Osteoblast (primary cell): ENCODE results near the gene PALM3. TPM values are rescaled to one million over a fixed set of nuclear protein-coding genes. Genes with fewer than 3 reads are reported as not detected.

Source experiments
- DNase-seq: peaks from one replicate; pipeline ENCODE4 v3.0.0; 2011; ENCODE audit warnings: low spot score, mixed read lengths; ENCODE audit not compliant: insufficient read length; ENCODE audit errors: missing footprints
- H2AFZ ChIP-seq: 2 replicates; pipeline ENCODE4 v1.6.0; 2011; ENCODE audit warnings: mild to moderate bottlenecking, low read length
- H3K27ac ChIP-seq: 2 replicates; pipeline ENCODE4 v1.5.1; 2011; ENCODE audit warnings: mild to moderate bottlenecking, low read depth, low read length, moderate library complexity
- H3K27me3 ChIP-seq: 2 replicates; pipeline ENCODE4 v1.6.0; 2012; ENCODE audit warnings: mild to moderate bottlenecking, control low read depth, inconsistent platforms, low read length, moderate library complexity; ENCODE audit not compliant: insufficient read depth
- H3K36me3 ChIP-seq: 2 replicates; pipeline ENCODE4 v1.5.1; 2011; ENCODE audit warnings: mild to moderate bottlenecking, low read length, control low read depth, moderate library complexity; ENCODE audit not compliant: insufficient read depth
- H3K4me1 ChIP-seq: 2 replicates; pipeline ENCODE4 v1.5.1; 2011; ENCODE audit warnings: mild to moderate bottlenecking, low read length, control low read depth, moderate library complexity; ENCODE audit not compliant: insufficient read depth
- H3K4me2 ChIP-seq: 2 replicates; pipeline ENCODE4 v1.6.0; 2011; ENCODE audit warnings: mild to moderate bottlenecking, low read length; ENCODE audit not compliant: insufficient read depth
- H3K4me3 ChIP-seq: fragments of 200-600 bp; sonication (generic); 3 replicates; pipeline ENCODE4 v1.5.1; 2012; ENCODE audit warnings: mild to moderate bottlenecking, low read length, inconsistent platforms; ENCODE audit not compliant: insufficient read depth
- H3K79me2 ChIP-seq: 2 replicates; pipeline ENCODE4 v1.6.0; 2012; ENCODE audit warnings: mild to moderate bottlenecking, low read length, control low read depth, inconsistent platforms; ENCODE audit not compliant: insufficient read depth
- H3K9me3 ChIP-seq: 2 replicates; pipeline ENCODE4 v1.5.1; 2011; ENCODE audit warnings: low read depth, low read length, control low read depth
- H4K20me1 ChIP-seq: 2 replicates; pipeline ENCODE4 v1.6.0; 2012; ENCODE audit warnings: mild to moderate bottlenecking, low read length, control low read depth; ENCODE audit not compliant: insufficient read depth
- CTCF ChIP-seq: IDR thresholded peaks from 2 replicates; pipeline ENCODE4 v1.5.1; 2011; ENCODE audit warnings: mild to moderate bottlenecking, low read depth, low read length, moderate library complexity; ENCODE audit errors: extremely low read depth
- total RNA-seq: library from RNA; depleted of rRNA; stranded (reverse); fragments of >200 nt; gene quantifications from 2 replicates; pipeline ENCODE4 v1.2.3, GENCODE V29; 2012

Gene PALM3
- not detected in 2 replicates for total RNA-seq

- no peak within 1 kb of the TSS for H2AFZ ChIP-seq
- H3K27me3 ChIP-seq: peaks cover 18% of the 10 kb centered on the region
- no peaks in the 10 kb centered on the region for H3K79me2 ChIP-seq
- no peaks in the 10 kb centered on the region for H3K9me3 ChIP-seq
- no peak within 1 kb of the TSS for H3K4me3 ChIP-seq
- H3K4me2 ChIP-seq: no peak within 1 kb of the TSS
- no peak for TF ChIP-seq CTCF
- no peak within 1 kb of the TSS for H3K27ac ChIP-seq
- no peaks in the 10 kb centered on the region for H4K20me1 ChIP-seq
- no peaks in the 10 kb centered on the region for H3K4me1 ChIP-seq
- peak; percentile 80 for DNase-seq
- no peaks in the 10 kb centered on the region for H3K36me3 ChIP-seq
These were observed at the start of gene PALM3 for GRCh38 chr19:14061751-14062557. Gene PALM3, minus strand, starts transcription at chr19:14062076. Its CDS starts 96 bp downstream, at chr19:14061980.

- H3K4me1 ChIP-seq: peaks cover 30% of the 10 kb centered on the region
- H3K27ac ChIP-seq: no peak overlapping the region
- no peak for TF ChIP-seq CTCF
- peaks cover 13% of the 10 kb centered on the region for H3K36me3 ChIP-seq
- no peak overlapping the region for H3K4me2 ChIP-seq
- no peak overlapping the region for H3K4me3 ChIP-seq
- H2AFZ ChIP-seq: no peak overlapping the region
- DNase-seq: peak; percentile 6
- peaks cover 11% of the 10 kb centered on the region for H4K20me1 ChIP-seq
- peaks cover 79% of the 10 kb centered on the region for H3K79me2 ChIP-seq
- no peaks in the 10 kb centered on the region for H3K27me3 ChIP-seq
- H3K9me3 ChIP-seq: no peaks in the 10 kb centered on the region
These were observed 49.6 kb upstream of the PALM3 start for GRCh38 chr19:14111486-14111885.

- no peaks in the 10 kb centered on the region for H3K27me3 ChIP-seq
- no peak overlapping the region for H2AFZ ChIP-seq
- peak; percentile 56 for DNase-seq
- H3K79me2 ChIP-seq: peaks cover 71% of the 10 kb centered on the region
- no peak overlapping the region for H3K27ac ChIP-seq
- peaks cover 4% of the 10 kb centered on the region for H4K20me1 ChIP-seq
- no peak overlapping the region for H3K4me2 ChIP-seq
- TF ChIP-seq CTCF: no peak
- H3K4me3 ChIP-seq: no peak overlapping the region
- peaks cover 22% of the 10 kb centered on the region for H3K4me1 ChIP-seq
- peaks cover 18% of the 10 kb centered on the region for H3K36me3 ChIP-seq
- H3K9me3 ChIP-seq: no peaks in the 10 kb centered on the region
These were observed 48.8 kb upstream of the PALM3 start for GRCh38 chr19:14110650-14111049.

GRCh38 chr19:14107581-14108461 is 45.9 kb upstream of the PALM3 start:
- TF ChIP-seq CTCF: no peak

More at GRCh38 chr19:14107581-14108461, 45.9 kb upstream of the PALM3 start:
- H4K20me1 ChIP-seq: peaks cover 4% of the 10 kb centered on the region
- no peak overlapping the region for H3K4me3 ChIP-seq
- H3K9me3 ChIP-seq: no peaks in the 10 kb centered on the region
- H3K36me3 ChIP-seq: peaks cover 31% of the 10 kb centered on the region
- peak overlapping the region; percentile 65 for H3K27ac ChIP-seq
- H3K79me2 ChIP-seq: peaks cover 43% of the 10 kb centered on the region
- no peaks in the 10 kb centered on the region for H3K27me3 ChIP-seq
- peak; percentile 90 for DNase-seq
- H3K4me1 ChIP-seq: peaks cover 7% of the 10 kb centered on the region
- H3K4me2 ChIP-seq: no peak overlapping the region
- H2AFZ ChIP-seq: no peak overlapping the region
